ENCODE measurements around the gene MED13L.

GRCh38 chr12:116280595-116281290 lies 3.2 kb upstream of the MED13L start:
- TF ChIP-seq FOXK2 (IDR thresholded peaks at IDR 0.05), result no peak
- no peak for TF ChIP-seq ARNT (IDR thresholded peaks at IDR 0.05)
- TF ChIP-seq HDGF (IDR thresholded peaks at IDR 0.05; ENCODE audit: borderline replicate concordance), result no peak
- TF ChIP-seq BHLHE40 (IDR thresholded peaks at IDR 0.05; ENCODE audit: borderline replicate concordance), result no peak

All from HEK293T (cell line).